Measurements from ENCODE around the gene ZNF692. TPM values are rescaled to one million over a fixed set of nuclear protein-coding genes. Genes with fewer than 3 reads are reported as not detected.

ZNF692 gene
- polyA plus RNA-seq, 6 donors from 2014 or later = 3.1 to 16.1 (median 8.4) TPM

GRCh38 chr1:248850536-248851251 is 8.2 kb downstream of the ZNF692 start:
- peak overlapping the region in 3 of 6 donors; percentile 8 to 50 (median 49) for H3K27ac Mint-ChIP-seq
- peaks cover 0 to 16% (median 0%) of the 10 kb centered on the region in 3 donors for H3K4me1 Mint-ChIP-seq
- H3K9me3 Mint-ChIP-seq = no peaks in the 10 kb centered on the region
- no peak overlapping the region for H3K4me3 Mint-ChIP-seq
- ATAC-seq (ENCODE audit: low read depth in 2 of 2) (no peak), DNase-seq (no peak)
- H3K27me3 Mint-ChIP-seq = no peaks in the 10 kb centered on the region
- peaks cover 6 to 8% of the 10 kb centered on the region in 2 donors for H3K36me3 Mint-ChIP-seq

GRCh38 chr1:248850124-248850523 is 8.8 kb downstream of the ZNF692 start:
- no peaks in the 10 kb centered on the region for H3K9me3 Mint-ChIP-seq
- H3K4me1 Mint-ChIP-seq = peaks cover 0 to 13% (median 0%) of the 10 kb centered on the region in 3 donors
- no peaks in the 10 kb centered on the region for H3K27me3 Mint-ChIP-seq
- ATAC-seq (ENCODE audit: low read depth in 2 of 2) = no peak
- no peak overlapping the region for H3K4me3 Mint-ChIP-seq
- DNase-seq = no peak
- H3K27ac Mint-ChIP-seq = peak overlapping the region in 1 of 6 donors; percentile 8
- H3K36me3 Mint-ChIP-seq = peaks cover 6 to 8% of the 10 kb centered on the region in 2 donors

GRCh38 chr1:248849637-248850036 is 9.2 kb downstream of the ZNF692 start:
- DNase-seq = no peak
- H3K9me3 Mint-ChIP-seq = no peaks in the 10 kb centered on the region
- H3K27ac Mint-ChIP-seq = peak overlapping the region in 1 of 6 donors; percentile 8
- no peaks in the 10 kb centered on the region for H3K27me3 Mint-ChIP-seq
- H3K4me1 Mint-ChIP-seq = peaks cover 0 to 8% (median 0%) of the 10 kb centered on the region in 3 donors
- peaks cover 6 to 8% of the 10 kb centered on the region in 2 donors for H3K36me3 Mint-ChIP-seq
- no peak for ATAC-seq (ENCODE audit: low read depth in 2 of 2)
- no peak overlapping the region for H3K4me3 Mint-ChIP-seq

GRCh38 chr1:248849152-248849551 is 9.7 kb downstream of the ZNF692 start:
- Mint-ChIP-seq H3K36me3 (peaks cover 6 to 8% of the 10 kb centered on the region in 2 donors), H3K9me3 (no peaks in the 10 kb centered on the region), H3K4me1 (peaks cover 0 to 3% (median 0%) of the 10 kb centered on the region in 3 donors), H3K4me3 (no peak overlapping the region), H3K27ac (peak overlapping the region in 1 of 6 donors; percentile 49), H3K27me3 (no peaks in the 10 kb centered on the region)
- ATAC-seq (ENCODE audit: low read depth in 2 of 2) (no peak), DNase-seq (no peak)

- Mint-ChIP-seq H3K9me3 (no peaks in the 10 kb centered on the region), H3K27ac (peak overlapping the region in 2 of 6 donors; percentile 14 to 49), H3K4me1 (peaks cover 0 to 3% (median 0%) of the 10 kb centered on the region in 3 donors), H3K27me3 (no peaks in the 10 kb centered on the region), H3K36me3 (peaks cover 6 to 8% of the 10 kb centered on the region in 2 donors), H3K4me3 (no peak overlapping the region)
- ATAC-seq (ENCODE audit: low read depth in 2 of 2) = no peak
- no peak for DNase-seq
Measured at GRCh38 chr1:248848602-248849001, 10.3 kb downstream of the ZNF692 start.

GRCh38 chr1:248847956-248848561 is 10.8 kb downstream of the ZNF692 start:
- Mint-ChIP-seq H3K27ac (peak overlapping the region in 1 of 6 donors; percentile 6), H3K4me3 (no peak overlapping the region), H3K36me3 (peaks cover 6 to 8% of the 10 kb centered on the region in 2 donors), H3K4me1 (peaks cover 0 to 4% (median 0%) of the 10 kb centered on the region in 3 donors), H3K9me3 (no peaks in the 10 kb centered on the region), H3K27me3 (no peaks in the 10 kb centered on the region)
- DNase-seq (no peak), ATAC-seq (ENCODE audit: low read depth in 2 of 2) (no peak)

GRCh38 chr1:248847181-248847955 is 11.5 kb downstream of the ZNF692 start:
- no peaks in the 10 kb centered on the region for H3K9me3 Mint-ChIP-seq
- no peak overlapping the region for H3K27ac Mint-ChIP-seq
- H3K36me3 Mint-ChIP-seq = peaks cover 6 to 8% of the 10 kb centered on the region in 2 donors
- peaks cover 2 to 7% (median 2%) of the 10 kb centered on the region in 3 donors for H3K4me1 Mint-ChIP-seq
- ATAC-seq (ENCODE audit: low read depth in 2 of 2) (no peak), DNase-seq (no peak)
- H3K27me3 Mint-ChIP-seq = no peaks in the 10 kb centered on the region
- peak overlapping the region in 1 of 8 donors; percentile 42 for H3K4me3 Mint-ChIP-seq

GRCh38 chr1:248844526-248844925 is 14.4 kb downstream of the ZNF692 start:
- H3K27ac Mint-ChIP-seq = peak overlapping the region in 2 of 6 donors; percentile 16 to 34
- no peaks in the 10 kb centered on the region for H3K27me3 Mint-ChIP-seq
- H3K36me3 Mint-ChIP-seq = peaks cover 6 to 8% of the 10 kb centered on the region in 2 donors
- peak overlapping the region in 1 of 8 donors; percentile 28 for H3K4me3 Mint-ChIP-seq
- DNase-seq (no peak), ATAC-seq (ENCODE audit: low read depth in 2 of 2) (no peak)
- H3K4me1 Mint-ChIP-seq = peaks cover 17 to 34% (median 24%) of the 10 kb centered on the region in 3 donors
- no peaks in the 10 kb centered on the region for H3K9me3 Mint-ChIP-seq

- Mint-ChIP-seq H3K27ac (peak overlapping the region in 2 of 6 donors; percentile 16 to 51), H3K4me3 (no peak overlapping the region), H3K9me3 (no peaks in the 10 kb centered on the region), H3K4me1 (peaks cover 21 to 41% (median 31%) of the 10 kb centered on the region in 3 donors), H3K27me3 (no peaks in the 10 kb centered on the region), H3K36me3 (peaks cover 2 to 3% of the 10 kb centered on the region in 2 donors)
- DNase-seq (no peak), ATAC-seq (ENCODE audit: low read depth in 2 of 2) (no peak)
Measured at GRCh38 chr1:248843687-248844086, 15.2 kb downstream of the ZNF692 start.

GRCh38 chr1:248842781-248843331 is 16.0 kb downstream of the ZNF692 start:
- no peak for DNase-seq

GRCh38 chr1:248841702-248842395 is 17.0 kb downstream of the ZNF692 start:
- Mint-ChIP-seq H3K4me1 (peaks cover 21 to 41% (median 31%) of the 10 kb centered on the region in 3 donors), H3K27me3 (no peaks in the 10 kb centered on the region), H3K27ac (peak overlapping the region in 5 of 6 donors; percentile 37 to 89 (median 47)), H3K9me3 (no peaks in the 10 kb centered on the region), H3K4me3 (peak overlapping the region in 1 of 8 donors; percentile 47), H3K36me3 (no peaks in the 10 kb centered on the region)
- no peak for DNase-seq
- ATAC-seq (ENCODE audit: low read depth in 2 of 2) = no peak

More at GRCh38 chr1:248842781-248843331, 16.0 kb downstream of the ZNF692 start:
- Mint-ChIP-seq H3K4me1 (peaks cover 21 to 41% (median 31%) of the 10 kb centered on the region in 3 donors), H3K9me3 (no peaks in the 10 kb centered on the region), H3K4me3 (no peak overlapping the region), H3K27ac (peak overlapping the region in 2 of 6 donors; percentile 15 to 39), H3K36me3 (no peaks in the 10 kb centered on the region), H3K27me3 (no peaks in the 10 kb centered on the region)
- no peak for ATAC-seq (ENCODE audit: low read depth in 2 of 2)

- Mint-ChIP-seq H3K27ac (peak overlapping the region in 5 of 6 donors; percentile 15 to 67 (median 40)), H3K4me3 (peak overlapping the region in 2 of 8 donors; percentile 38 to 68), H3K9me3 (no peaks in the 10 kb centered on the region), H3K36me3 (no peaks in the 10 kb centered on the region), H3K4me1 (peaks cover 21 to 41% (median 31%) of the 10 kb centered on the region in 3 donors), H3K27me3 (no peaks in the 10 kb centered on the region)
- no peak for ATAC-seq (ENCODE audit: low read depth in 2 of 2)
- DNase-seq = no peak
Measured at GRCh38 chr1:248840946-248841345, 17.9 kb downstream of the ZNF692 start.

Data from naive B cell (primary cell).